GM19240 (cell line): ENCODE data around the gene KCNG2.

Source experiments
- DNase-seq: peaks from one replicate; pipeline ENCODE4 v3.0.0; 2011; ENCODE audit warnings: low spot score; ENCODE audit not compliant: insufficient read length

KCNG2 gene

DNA sequence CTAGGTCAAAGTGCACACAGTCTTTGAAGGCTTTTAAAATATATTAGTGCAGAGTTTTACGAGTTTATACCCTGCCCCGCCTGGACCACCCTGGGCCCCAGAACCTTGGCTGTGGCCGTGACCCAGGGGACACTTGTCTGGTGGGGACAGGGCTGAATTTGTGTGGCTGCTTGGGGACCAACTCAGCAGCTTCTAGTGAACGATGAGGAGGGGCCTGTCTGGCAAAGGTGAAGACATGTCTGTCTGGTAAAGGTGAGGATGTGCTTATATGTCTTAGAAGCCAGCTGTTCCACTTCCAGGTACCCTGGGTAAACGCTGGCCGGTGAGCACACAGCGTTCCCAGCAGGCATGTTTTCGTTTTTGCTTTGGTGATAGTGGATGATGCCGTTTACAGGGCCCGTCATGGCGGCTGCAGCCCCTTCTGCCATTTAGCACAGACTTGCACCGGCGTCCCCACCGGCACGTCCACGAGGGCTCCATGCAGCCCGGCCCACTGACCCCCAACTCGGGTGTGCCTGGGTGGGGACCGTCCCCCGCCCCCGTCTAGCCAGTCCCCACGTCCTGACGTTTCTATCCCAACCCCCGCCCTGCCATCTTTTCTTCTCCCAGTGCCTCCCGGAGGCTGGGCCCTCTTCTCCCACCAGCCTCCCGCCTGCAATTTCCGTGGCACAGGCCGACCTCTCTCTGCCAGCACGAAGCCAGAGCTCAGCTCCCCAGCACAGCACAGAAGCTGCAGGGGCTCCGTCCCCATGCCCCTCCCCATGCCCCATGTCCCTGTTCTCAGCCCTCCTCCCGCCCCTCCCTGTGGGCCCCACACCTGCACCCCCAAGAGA is 85.9 kb downstream of the KCNG2 start:
- no peak for DNase-seq

DNA sequence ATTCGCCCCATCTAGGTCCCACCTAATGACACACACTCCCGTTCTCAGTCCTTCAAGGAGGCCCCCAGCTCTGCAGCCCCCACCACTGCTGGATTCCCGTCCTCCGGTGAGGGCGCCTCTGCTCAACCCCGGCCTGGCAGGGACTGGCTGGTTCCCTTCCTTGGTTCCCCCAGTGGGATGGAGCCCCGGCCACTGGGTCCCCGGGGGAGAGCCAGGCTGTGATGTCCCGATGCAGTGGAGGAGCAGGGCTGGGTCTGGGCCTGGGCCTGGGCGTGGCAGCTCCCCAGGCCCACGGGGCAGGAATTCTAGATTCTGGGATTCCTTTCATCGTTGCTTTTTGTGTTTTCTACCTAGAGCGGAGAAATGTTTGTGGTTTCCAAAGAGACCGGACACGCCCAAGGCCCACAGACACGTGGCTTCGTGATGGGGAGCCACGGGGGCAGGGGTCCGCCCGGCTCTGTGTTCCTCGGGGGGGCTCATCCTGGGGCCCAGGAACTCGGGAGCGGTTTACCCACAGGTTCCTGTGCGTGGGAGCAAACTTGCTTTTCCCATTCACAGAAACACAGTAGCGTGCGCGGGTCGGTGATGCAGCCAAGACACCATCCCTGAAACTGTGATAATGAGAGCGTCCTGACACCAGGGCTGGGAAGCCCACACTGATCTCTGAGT is 86.7 kb downstream of the KCNG2 start:
- no peak for DNase-seq

DNA sequence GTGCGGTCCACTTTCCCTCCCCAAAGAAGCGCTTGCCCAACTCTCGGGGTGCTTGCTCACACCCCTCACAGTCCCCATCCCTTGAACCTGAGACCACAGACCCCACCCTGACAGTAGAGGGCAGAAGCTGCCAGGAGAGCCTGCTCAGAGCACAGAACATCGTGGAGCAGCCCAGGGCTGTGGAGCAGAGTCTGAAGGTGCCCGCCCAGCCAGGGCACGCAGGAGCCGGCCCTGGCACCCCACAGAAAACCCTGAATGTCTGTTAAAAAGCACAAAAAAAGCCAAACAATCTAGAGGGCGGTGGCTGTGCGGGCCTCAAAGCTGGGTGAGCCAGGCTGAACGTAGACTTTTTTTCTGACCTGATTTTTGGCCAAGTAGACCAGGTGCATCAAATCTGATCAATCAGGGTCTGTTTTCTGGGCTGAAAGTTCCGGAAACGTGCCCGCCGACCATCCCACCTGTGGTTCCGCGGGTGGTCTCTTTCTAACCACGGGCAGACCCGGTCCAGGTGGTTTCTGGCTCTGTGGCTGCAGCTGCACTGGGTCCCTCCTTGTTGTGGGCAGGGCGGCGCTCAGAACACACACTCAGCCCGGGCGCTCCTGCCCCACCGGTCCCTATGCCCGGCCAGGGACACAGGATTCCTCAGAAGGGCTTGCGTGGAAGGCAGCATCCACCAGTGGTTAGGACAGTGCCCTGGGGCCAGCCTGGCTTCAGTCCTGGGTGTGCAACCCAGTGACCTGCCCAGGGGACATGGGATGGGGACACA is 87.4 kb downstream of the KCNG2 start:
- DNase-seq, result no peak

DNA sequence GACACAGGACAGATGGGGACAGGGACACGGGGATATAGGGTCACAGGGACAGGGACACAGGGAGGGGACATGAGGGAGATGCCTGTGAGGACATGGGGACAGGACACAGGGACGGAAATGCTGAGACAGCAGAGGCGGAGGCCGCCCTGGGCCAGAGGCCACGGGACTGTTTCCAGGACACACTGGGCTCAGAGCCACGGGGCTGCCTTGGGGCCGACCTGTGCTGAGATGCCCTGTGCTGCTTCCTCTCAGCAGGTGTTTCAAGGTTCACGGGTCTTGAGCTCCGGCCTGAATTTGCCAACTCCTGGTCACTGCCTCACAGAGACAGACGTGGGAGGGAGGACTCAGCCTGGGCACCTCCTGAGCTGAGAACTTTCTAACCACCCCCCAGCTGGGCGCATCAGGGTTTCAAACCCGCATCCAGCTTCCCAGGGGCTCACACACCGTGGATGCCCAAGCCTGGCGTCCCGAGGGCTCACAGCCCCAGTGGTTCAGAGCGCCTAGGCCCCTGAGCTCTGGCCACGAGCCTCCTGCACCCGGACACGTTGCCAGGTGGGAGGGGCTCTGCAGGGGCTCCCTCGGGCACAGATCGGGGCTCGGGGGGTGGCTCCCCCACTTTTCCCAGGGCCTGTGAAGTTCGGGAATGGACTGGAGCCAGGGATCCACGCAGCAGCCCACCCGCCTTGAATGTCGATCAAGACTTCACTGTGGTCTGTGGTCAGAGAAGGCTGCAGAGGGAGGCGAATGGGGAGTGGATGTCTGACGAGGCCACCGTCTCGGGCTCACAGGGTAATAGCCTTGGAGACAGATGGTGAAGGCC is 89.7 kb downstream of the KCNG2 start:
- DNase-seq, result no peak

DNA sequence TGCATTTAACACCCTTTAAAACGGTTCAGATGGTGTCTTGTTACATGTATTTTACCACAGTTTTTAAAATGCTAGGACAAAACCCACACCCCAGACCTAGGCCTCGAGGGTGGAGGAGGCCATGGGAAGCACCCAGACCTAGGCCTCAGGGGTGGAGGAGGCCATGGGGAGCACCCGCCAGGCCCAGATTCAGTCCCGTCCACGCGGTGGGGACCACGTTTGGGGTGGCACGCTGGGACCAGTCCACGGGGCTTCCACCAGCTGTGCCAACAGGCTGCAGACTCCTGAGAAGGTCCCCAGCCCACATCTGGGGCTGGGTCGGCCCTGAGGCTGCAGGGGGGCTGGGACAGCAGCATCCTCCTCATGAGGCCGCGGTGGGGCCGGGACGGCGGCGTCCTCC is 90.3 kb downstream of the KCNG2 start:
- DNase-seq, result no peak

DNA sequence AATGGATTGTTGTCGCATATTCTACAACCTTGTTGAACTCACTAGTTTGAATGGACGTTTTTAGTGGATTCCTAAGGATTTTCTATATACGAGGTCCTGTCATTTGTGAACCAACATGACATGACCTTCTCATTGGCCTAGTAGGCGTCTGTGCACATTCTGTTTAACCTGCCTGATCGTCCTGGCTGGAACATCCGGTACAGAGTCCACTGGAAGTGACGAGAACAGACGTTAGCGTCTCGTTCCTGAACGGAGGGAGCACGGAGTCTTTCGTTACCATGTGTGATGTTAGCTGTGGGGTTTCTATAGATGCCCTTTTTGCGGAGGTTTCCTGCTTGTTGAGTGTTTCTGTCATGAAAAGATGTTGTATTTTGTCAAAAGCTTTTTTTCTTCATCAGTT is 91.8 kb downstream of the KCNG2 start:
- DNase-seq, result no peak

DNA sequence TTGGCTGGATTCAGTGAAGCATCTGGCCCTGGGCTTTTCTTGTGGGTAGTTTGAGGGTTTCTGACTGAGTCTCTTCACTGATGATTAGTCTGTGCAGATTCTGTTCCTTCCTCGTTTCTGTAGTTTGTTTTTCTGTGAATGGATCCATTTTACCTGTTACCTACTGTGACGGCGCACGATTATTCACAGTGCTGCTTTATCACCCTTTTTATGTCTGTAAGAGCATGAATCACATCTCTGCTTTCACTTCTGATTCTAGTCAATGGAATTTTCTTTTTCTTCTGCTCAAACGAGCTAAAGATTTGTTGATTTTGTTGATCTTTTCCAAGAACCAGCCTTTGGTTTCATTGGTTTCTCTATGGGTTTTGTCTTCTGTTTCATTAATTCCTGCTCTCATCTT is 92.9 kb downstream of the KCNG2 start:
- no peak for DNase-seq

GRCh38 chr18:79896738-79897137 is 99.0 kb downstream of the KCNG2 start:
- no peak for DNase-seq

GRCh38 chr18:79897940-79898625 is 100.3 kb downstream of the KCNG2 start:
- no peak for DNase-seq

DNA sequence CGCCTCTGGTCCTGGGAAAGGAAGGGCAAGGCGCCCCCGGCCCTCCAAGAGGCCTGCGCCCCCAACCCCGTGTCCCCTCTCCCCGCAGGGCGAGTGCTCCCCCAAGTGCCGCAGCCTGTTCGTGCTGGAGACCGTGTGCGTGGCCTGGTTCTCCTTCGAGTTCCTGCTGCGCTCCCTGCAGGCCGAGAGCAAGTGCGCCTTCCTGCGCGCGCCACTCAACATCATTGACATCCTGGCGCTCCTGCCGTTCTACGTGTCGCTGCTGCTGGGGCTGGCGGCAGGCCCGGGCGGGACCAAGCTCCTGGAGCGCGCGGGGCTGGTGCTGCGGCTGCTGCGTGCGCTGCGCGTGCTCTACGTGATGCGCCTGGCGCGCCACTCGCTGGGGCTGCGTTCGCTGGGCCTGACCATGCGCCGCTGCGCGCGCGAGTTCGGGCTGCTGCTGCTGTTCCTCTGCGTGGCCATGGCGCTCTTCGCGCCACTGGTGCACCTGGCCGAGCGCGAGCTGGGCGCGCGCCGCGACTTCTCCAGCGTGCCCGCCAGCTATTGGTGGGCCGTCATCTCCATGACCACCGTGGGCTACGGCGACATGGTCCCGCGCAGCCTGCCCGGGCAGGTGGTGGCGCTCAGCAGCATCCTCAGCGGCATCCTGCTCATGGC is 101.3 kb downstream of the KCNG2 start:
- DNase-seq, result no peak

DNA sequence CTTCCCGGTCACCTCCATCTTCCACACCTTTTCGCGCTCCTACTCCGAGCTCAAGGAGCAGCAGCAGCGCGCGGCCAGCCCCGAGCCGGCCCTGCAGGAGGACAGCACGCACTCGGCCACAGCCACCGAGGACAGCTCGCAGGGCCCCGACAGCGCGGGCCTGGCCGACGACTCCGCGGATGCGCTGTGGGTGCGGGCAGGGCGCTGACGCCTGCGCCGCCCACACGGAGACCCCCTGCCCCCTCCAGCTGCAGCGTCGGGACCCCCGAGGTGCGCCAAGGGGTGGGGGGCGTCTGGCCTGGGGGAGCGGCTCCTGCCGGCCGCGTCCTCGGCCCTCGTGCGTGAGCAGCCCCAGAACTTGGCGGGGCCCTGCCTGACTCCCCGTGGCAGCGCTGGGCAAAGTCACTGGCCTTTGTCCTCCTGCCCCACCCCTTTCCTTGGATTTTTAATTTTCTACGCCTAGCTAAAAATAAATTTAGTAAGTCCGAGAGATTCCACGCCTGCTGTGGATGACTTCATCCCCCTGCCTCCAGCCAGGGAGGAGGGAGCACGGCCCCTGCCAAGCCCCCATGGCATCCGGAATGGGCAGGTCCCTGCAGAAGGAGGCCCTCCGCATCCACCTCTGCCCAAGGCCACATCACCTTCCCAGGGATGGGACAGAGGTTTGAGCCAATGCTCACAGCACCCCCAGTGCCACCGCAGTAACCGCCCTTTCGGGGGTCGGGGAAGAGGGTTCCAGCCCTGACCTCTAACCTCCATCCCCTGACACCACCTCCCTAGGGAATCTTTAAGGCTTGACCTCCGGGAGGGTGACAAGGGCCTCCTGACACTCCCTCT is 102.1 kb downstream of the KCNG2 start:
- DNase-seq, result no peak

GRCh38 chr18:79900610-79901570 is 103.2 kb downstream of the KCNG2 start:
- DNase-seq, result no peak

- DNase-seq, result no peak
Observed at GRCh38 chr18:79901665-79902064, 103.9 kb downstream of the KCNG2 start.

DNA sequence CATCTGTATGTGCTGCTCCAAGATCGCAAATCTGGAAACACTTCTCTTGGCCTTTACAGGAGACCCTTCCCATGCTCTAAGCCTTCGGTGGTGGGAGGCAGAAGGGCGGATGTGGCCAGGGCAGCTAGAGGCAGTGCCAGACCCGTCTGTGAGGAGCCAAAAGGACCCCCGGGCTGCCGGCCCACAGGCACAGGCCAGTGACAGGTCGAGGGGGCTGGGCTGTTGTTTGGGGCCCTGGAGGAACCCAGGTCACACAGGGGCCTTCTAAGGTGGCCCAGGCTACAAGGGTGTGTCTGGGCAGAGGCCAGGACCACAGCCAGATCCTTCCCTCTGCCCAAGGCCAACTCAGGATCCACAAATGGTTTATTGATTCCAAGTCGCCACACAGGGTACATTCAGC is 104.3 kb downstream of the KCNG2 start:
- DNase-seq, result no peak

GRCh38 chr18:79902640-79903039 is 104.9 kb downstream of the KCNG2 start:
- DNase-seq, result no peak

DNA sequence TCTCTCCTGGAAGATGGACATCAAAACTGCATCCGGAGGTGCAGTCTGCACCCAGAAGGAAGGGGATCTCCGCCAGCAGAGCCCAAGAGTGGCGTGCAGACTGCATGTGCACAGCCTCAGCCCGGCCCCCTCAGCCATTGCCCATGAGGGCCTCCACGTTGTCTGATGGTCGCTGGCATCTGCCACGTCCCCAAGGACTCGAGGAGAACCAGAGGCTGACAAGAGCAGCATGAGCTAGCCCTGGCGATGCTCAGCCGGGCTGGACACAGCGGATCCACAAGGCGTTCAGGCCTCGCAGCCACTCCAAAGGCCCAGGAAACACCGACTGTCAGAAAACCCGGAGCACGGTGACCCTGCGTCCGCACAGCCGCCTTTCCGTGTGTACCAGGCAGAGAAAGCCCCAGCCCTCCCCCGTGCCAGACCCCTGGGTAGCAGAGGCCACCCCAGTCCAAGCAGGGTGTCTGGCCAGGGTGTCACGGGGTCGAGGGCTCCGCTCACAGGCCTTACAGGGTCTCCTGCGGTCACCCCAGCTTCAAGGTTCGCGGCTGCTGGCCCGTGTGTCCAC is 105.4 kb downstream of the KCNG2 start:
- DNase-seq, result no peak

- DNase-seq, result no peak
Observed at GRCh38 chr18:79903787-79904356, 106.1 kb downstream of the KCNG2 start.
